GM20431 (cell line): ENCODE results near the gene TDRD1.

Experiments used
- in situ Hi-C: fragments of 300-500 bp; cut with MseI, MboI; formaldehyde crosslinking; loops from one replicate; pipeline ENCODE4 v1.15.0; 2020; ENCODE audit warnings: low sequenced_read_pairs; ENCODE audit not compliant: unreplicated experiment

Gene TDRD1

DNA sequence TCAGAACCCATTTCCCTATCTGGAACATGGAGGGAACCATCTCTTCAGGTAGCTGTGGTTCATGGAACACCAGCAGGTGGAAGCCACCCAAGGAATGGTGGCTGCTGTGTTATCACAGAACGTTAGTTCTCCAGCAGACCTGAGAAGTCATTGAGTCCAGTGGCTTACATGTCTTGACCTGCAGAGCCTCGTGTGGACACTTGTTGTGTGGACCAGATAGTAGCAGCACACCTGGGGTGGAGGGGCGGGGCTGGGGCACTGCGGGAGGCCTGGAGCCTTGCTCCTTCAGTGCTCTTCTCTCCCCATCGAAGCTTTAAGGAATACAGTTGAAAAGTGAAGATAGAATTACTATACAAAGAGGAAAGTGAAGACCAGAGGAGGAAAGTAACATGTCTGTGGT is 102.3 kb downstream of the TDRD1 start:
- in situ Hi-C loops, result no loop called here
